NCI-H748 (cell line): ENCODE results near the gene EDN1.

Experiments
- DNase-seq: peaks from one replicate; lab custom pipeline; 2025; ENCODE audit not compliant: unreplicated experiment; lab: John Stamatoyannopoulos, UW

Gene EDN1

GRCh38 chr6:12269110-12269509 lies 21.1 kb upstream of the EDN1 start:
- DNase-seq: no peak

- no peak for DNase-seq
Measured at GRCh38 chr6:12270551-12271230, 19.5 kb upstream of the EDN1 start.

DNA sequence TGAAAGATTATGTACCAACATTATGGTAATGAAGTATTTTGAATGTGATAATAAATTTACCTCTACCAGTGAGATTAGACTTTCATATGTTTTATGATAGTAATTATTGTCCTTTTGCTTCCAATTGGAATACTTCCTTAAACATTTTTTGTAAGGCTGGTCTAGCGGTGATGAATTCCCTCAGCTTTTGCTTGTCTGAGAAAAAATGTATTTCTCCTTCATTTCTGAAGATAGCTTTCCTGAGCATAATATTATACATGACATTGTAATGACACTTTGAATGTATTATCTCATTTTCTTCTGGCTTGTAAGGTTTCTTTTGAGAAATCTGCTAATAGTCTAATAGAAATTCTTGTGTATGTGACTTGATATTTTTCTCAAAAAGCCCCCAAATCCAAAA lies 18.6 kb upstream of the EDN1 start:
- no peak for DNase-seq

GRCh38 chr6:12271997-12272396 lies 18.2 kb upstream of the EDN1 start:
- DNase-seq: no peak

- no peak for DNase-seq
Measured at GRCh38 chr6:12275107-12275506, 15.1 kb upstream of the EDN1 start.

DNA sequence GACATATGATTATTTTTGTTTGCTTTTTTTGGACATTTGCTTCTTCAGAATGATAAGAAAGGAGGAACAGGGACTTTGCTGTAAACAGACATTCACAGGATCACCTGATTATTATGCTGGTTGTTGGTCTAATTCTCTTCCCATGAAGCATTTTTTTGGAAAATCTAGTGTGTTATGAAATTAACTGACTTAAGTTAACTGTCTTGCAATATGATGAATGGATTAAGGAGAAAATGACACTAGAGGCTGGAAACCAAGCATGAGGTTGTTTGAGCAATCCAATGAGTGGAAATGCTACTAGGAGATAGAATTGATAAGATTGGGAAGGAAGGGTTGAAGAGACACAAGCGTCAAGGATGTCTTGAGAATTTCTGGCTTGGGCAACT lies 13.2 kb upstream of the EDN1 start:
- no peak for DNase-seq

DNA sequence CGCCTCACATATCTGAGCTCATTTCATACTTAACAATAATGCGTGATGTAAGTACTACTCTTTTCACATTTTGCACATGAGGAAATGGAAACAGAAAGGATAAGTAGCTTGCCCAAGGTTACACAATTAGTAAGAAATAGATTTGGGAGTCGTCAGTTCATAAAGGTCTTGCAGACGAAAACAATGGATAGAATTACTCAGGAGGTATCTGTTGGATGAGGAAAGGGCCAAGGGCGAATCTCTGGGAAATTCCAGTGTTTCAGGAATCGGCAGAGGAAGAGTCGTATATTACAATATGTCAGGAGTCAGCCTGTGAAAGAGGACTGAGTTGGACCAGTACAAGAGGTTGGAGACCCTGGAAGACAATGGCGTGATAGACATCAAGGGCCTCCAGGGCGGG lies 12.8 kb upstream of the EDN1 start:
- DNase-seq: no peak

DNA sequence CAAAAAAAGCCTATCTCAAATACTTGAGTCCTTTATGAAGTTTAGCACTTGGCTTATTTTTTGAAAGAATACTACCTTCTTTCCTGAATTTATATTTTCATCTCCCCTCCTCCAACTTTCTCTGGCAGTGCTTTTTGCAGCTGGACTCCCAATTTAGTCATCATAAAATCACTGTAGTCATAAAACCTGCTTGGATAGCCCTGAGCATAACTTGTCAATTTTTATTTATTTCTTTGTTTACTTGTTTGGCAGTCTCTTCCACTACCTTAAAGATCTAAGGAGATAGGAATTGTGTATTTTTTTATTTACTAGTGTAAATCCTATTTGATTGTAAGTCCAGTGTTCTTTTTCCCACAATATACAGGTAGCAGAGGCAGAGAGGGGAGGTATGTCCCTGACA lies 11.2 kb upstream of the EDN1 start:
- no peak for DNase-seq

DNA sequence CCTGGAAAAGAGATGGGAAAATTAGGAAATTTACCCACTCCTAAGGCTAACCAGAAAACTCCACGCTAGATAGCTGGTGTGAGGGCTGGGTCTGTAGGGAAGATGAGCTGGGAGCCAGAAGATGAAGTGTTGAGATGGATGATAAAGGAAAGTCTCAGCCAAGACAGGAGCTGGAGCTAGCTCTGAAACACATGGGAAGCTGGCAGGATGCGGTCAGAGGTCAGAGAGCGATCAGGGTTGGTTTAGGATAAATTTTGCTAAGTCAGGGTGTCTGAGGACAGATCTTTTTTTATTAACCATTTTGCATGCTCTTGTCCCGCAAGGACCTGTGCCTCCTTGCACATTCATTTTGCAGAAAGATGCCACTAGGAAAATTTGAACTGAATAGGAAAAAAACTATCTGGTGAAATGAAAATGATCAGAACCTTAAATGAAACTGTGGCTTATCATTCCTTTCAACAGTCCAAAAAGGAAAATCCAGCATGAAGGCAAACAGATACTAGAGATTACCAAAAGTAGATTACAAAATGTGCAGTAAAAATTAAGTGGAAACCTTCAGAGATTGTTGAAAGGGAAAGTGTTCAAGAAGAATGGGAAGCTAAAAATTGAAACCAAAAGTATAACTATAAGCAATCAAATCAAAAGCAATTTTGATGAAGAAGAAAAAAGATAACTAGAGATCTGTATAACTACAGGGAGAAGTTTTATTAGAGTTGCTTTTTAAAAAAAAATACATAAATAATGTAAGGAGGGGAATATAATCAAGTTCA lies 10.7 kb upstream of the EDN1 start:
- no peak for DNase-seq

GRCh38 chr6:12280458-12280857 lies 9.7 kb upstream of the EDN1 start:
- no peak for DNase-seq

GRCh38 chr6:12280902-12281301 lies 9.3 kb upstream of the EDN1 start:
- no peak for DNase-seq

DNA sequence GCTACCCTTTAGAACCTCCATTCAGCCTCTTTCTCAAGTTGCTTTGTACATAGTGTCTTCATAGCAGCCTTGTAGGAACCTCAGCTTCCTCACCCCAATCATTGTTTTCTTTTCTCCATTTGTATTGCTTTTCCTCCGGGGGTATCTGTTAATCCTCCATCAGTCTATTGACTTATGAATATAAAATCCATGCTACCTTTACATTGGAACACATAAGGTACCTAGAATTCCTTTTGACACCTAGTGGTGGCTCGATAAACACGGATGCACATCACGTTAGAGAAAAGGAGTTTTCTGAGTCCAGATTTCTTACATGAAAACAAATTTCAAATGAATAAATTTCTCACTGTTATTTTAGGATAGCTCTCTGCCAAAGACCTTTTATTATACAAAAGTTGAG lies 6.3 kb upstream of the EDN1 start:
- DNase-seq: no peak

GRCh38 chr6:12286373-12287110 lies 3.6 kb upstream of the EDN1 start:
- DNase-seq: no peak

- DNase-seq: peak; percentile 30
Measured at GRCh38 chr6:12288211-12288618, 1.9 kb upstream of the EDN1 start.

DNA sequence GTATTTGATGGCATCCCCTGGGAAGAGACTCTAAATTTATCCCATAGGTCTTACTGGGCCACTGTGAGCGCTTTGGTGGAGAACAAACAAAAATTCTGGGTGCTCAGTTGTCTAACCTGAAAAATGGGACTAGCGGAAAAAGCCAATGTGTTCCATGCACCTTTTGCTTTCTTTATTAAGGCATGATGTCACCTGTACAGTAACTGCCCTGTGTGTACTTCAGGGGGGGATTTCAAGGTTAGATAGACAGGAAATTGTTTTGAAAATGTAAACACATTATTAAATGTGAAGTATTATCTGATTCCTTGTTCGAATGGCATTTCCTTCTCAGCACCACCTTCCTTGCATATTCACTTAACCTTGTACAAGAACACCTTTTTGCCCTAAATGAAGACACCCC lies 1.2 kb upstream of the EDN1 start:
- no peak for DNase-seq

- peak; percentile 46 for DNase-seq
Measured at GRCh38 chr6:12289365-12289919, 719 bp upstream of the EDN1 start.

GRCh38 chr6:12291071-12291838 lies 1.1 kb downstream of the EDN1 start:
- no peak for DNase-seq

DNA sequence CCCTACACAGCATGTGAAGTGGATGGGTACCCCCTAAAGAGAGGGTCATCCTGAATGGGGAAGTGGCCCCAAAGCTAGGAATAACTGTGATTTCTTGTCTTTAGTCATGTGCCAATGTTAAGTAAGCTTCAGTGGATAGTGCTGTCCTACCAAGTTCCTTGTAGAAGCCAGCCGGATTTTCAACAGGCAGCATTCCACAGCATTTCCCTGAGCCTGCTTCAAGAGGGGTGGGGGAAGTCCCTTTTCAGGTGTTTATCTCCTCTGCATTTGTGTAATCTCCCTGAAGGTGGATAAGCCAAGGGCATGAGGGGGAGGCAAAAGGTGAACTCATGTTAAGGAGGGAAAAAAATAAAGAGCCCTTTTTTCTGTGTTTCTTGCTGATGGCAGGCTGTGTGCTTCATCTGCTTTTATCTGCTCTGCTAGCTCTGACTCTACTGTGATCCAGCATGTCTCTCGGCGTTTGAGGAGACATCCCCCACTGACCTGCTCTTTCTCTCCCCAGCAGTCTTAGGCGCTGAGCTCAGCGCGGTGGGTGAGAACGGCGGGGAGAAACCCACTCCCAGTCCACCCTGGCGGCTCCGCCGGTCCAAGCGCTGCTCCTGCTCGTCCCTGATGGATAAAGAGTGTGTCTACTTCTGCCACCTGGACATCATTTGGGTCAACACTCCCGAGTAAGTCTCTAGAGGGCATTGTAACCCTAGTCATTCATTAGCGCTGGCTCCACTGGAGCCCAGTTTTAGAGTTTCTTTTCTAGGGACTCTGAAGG lies 1.9 kb downstream of the EDN1 start:
- no peak for DNase-seq

DNA sequence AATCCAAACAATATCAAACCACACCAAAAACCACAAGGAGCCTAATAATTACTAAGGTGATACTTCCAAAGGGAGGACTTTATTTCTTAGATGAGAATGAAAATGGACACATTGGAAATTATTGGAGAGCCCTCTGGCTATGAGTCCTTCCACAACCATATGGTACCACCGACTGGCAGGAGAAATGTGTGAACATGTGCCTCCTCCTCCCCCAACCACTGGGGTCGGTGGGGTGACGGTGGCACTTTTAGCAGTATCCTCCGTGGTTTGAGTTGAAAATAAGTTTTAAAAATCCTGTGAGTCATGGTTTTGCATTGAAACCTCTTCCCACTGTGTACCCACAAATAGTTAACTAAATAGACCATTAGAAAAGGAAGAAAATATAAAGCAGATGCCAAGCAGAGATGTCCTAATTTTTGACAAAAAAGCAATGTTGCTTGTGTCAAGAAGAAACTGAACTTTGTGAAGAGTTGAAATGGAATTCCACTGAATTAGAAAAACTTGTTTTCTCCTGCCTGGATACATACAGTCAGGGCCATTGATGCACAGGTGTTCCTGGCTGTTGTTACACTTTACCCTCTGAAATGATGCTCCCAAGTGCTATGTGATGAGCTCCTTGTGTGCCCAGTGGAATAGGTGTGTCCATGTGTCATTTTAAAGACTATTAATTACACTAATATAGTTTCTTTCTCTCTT lies 3.2 kb downstream of the EDN1 start:
- no peak for DNase-seq
